COLO668 (cell line): ENCODE measurements around the gene KIAA0232.

ENCODE experiments used
- DNase-seq: peaks from one replicate; lab custom pipeline; 2025; ENCODE audit not compliant: unreplicated experiment; lab: John Stamatoyannopoulos, UW

Gene KIAA0232

GRCh38 chr4:6782147-6782845, at the start of gene KIAA0232:
TSS of gene KIAA0232 (plus strand) at chr4:6782727. CDS start at chr4:6824454, 41,727 bp downstream.
- peak; percentile 96 for DNase-seq

GRCh38 chr4:6733358-6734164, 49.0 kb upstream of the KIAA0232 start:
- DNase-seq = no peak

- DNase-seq = no peak
Measured at GRCh38 chr4:6734165-6734786, 48.3 kb upstream of the KIAA0232 start.

GRCh38 chr4:6739920-6740319, 42.6 kb upstream of the KIAA0232 start:
- no peak for DNase-seq

- DNase-seq = no peak
Measured at GRCh38 chr4:6740347-6740746, 42.2 kb upstream of the KIAA0232 start.

GRCh38 chr4:6742507-6742906, 40.0 kb upstream of the KIAA0232 start:
- no peak for DNase-seq

- DNase-seq = no peak
Measured at GRCh38 chr4:6742989-6743388, 39.5 kb upstream of the KIAA0232 start.

- peak; percentile 51 for DNase-seq
Measured at GRCh38 chr4:6746721-6747293, 35.7 kb upstream of the KIAA0232 start.

GRCh38 chr4:6747294-6748051, 35.1 kb upstream of the KIAA0232 start:
- DNase-seq = peak; percentile 30

- DNase-seq = no peak
Measured at GRCh38 chr4:6748286-6748685, 34.2 kb upstream of the KIAA0232 start.

- peak; percentile 70 for DNase-seq
Measured at GRCh38 chr4:6749340-6750171, 33.0 kb upstream of the KIAA0232 start.

- no peak for DNase-seq
Measured at GRCh38 chr4:6750286-6751221, 32.0 kb upstream of the KIAA0232 start.

- peak; percentile 42 for DNase-seq
Measured at GRCh38 chr4:6751611-6752485, 30.7 kb upstream of the KIAA0232 start.

- no peak for DNase-seq
Measured at GRCh38 chr4:6752486-6752829, 30.1 kb upstream of the KIAA0232 start.

GRCh38 chr4:6753103-6753560, 29.4 kb upstream of the KIAA0232 start:
- no peak for DNase-seq

GRCh38 chr4:6753891-6754290, 28.6 kb upstream of the KIAA0232 start:
- no peak for DNase-seq

GRCh38 chr4:6754481-6755087, 27.9 kb upstream of the KIAA0232 start:
- DNase-seq = no peak
